Endothelial cell of umbilical vein (primary cell): Measurements from ENCODE around the gene TMC1. TPM values are rescaled to one million over a fixed set of nuclear protein-coding genes. Genes with fewer than 3 reads are reported as not detected.

Experiments used
- BruUV-seq: library from RNA; stranded (reverse); fragments of 400-500 nt; replicated peaks from 2 replicates; lab custom pipeline; 2021; lab: Mats Ljungman, UMichigan
- CTCF ChIA-PET: fragments of 300-600, 350-600 bp; sonication (Branson Sonifier 250); formaldehyde crosslinking; loops from one replicate; lab custom pipeline; 2021; ENCODE audit warnings: antibody characterized with exemption, inconsistent platforms; lab: Charles Lee
- POLR2A ChIA-PET: fragments of 300-600, 350-600 bp; sonication (Branson Sonifier 250); formaldehyde crosslinking; loops from one replicate; lab custom pipeline; 2021; ENCODE audit warnings: antibody characterized with exemption, inconsistent platforms; lab: Charles Lee
- DNase-seq: peaks from one replicate; pipeline ENCODE4 v3.0.0-alpha.2; 2011; ENCODE audit warnings: low read depth, low spot score
- FAIRE-seq: peaks from 2 replicates; lab custom pipeline; 2011; peaks lifted over from hg19 to GRCh38; lab: Jason Lieb, UNC
- H2AFZ ChIP-seq: 2 replicates; pipeline ENCODE4 v1.6.0; 2012; ENCODE audit warnings: low read depth, low read length, control low read depth, inconsistent platforms
- H3K27ac ChIP-seq: 2 replicates; pipeline ENCODE4 v1.5.1; 2011; ENCODE audit warnings: low read depth, mild to moderate bottlenecking, control low read depth, low read length, moderate library complexity; ENCODE audit not compliant: insufficient read depth
- H3K27me3 ChIP-seq, 2 experiments: 2 replicates each; pipeline versions ENCODE4 v1.6.0 to v1.6.1; 2011; ENCODE audit warnings: low read length in 2 of 2, mixed read lengths in 1 of 2; ENCODE audit not compliant: control insufficient read depth in 2 of 2, insufficient read depth in 2 of 2
- H3K36me3 ChIP-seq, 2 experiments: 2 replicates in 1 of 2; 3 replicates in 1 of 2; pipeline ENCODE4 v1.5.1; 2011; ENCODE audit warnings: low read length in 2 of 2, mild to moderate bottlenecking in 1 of 2, moderate library complexity in 1 of 2; ENCODE audit not compliant: control insufficient read depth in 2 of 2, insufficient read depth in 2 of 2; ENCODE audit errors: extremely low read depth in 1 of 2
- H3K4me1 ChIP-seq: 3 replicates; pipeline ENCODE4 v1.5.1; 2011; ENCODE audit warnings: mild to moderate bottlenecking, low read length; ENCODE audit not compliant: control insufficient read depth, insufficient read depth; ENCODE audit errors: extremely low read depth
- H3K4me2 ChIP-seq: 2 replicates; pipeline ENCODE4 v1.6.1; 2011; ENCODE audit warnings: low read length, control low read depth, mixed read lengths; ENCODE audit not compliant: insufficient read depth
- H3K4me3 ChIP-seq, 3 experiments: fragments of 200-600 bp in 1 of 3; sonication (generic), shearing (Covaris generic) in 1 of 3; replicated peaks in 1 of 3; 2 replicates each; pipeline ENCODE4 v1.5.1; 2011 to 2016; ENCODE audit warnings: control low read depth in 3 of 3, low read length in 3 of 3, mild to moderate bottlenecking in 2 of 3, inconsistent platforms in 1 of 3, low read depth in 1 of 3, moderate library complexity in 1 of 3; ENCODE audit not compliant: insufficient read depth in 1 of 3
- H3K79me2 ChIP-seq: 2 replicates; pipeline ENCODE4 v1.6.0; 2012; ENCODE audit warnings: low read length, inconsistent platforms; ENCODE audit not compliant: control insufficient read depth, insufficient read depth
- H3K9ac ChIP-seq: replicated peaks from 2 replicates; pipeline ENCODE3; 2011; ENCODE audit warnings: low read length, control low read depth; ENCODE audit not compliant: insufficient read depth; ENCODE audit errors: extremely low read depth
- H3K9me1 ChIP-seq: replicated peaks from 3 replicates; pipeline ENCODE4 v1.6.0; 2011; ENCODE audit warnings: mild to moderate bottlenecking, low read length; ENCODE audit not compliant: control insufficient read depth, insufficient read depth; ENCODE audit errors: extremely low read depth
- H3K9me3 ChIP-seq: replicated peaks from 2 replicates; pipeline ENCODE4 v1.5.1; 2012; ENCODE audit warnings: low read length, inconsistent platforms; ENCODE audit not compliant: control insufficient read depth, insufficient read depth
- H4K20me1 ChIP-seq: replicated peaks from 2 replicates; pipeline ENCODE3; 2011; ENCODE audit warnings: mild to moderate bottlenecking, low read length; ENCODE audit not compliant: control insufficient read depth, insufficient read depth; ENCODE audit errors: extremely low read depth
- EZH2 ChIP-seq: IDR thresholded peaks from 2 replicates; pipeline ENCODE4 v1.6.1; 2012; ENCODE audit warnings: borderline replicate concordance, low read depth, mild to moderate bottlenecking, moderate library complexity, low read length, inconsistent platforms; ENCODE audit not compliant: severe bottlenecking
- FOS ChIP-seq: IDR thresholded peaks from 2 replicates; pipeline ENCODE4 v1.6.1; 2011; ENCODE audit warnings: mild to moderate bottlenecking, low read length, moderate library complexity, borderline replicate concordance; ENCODE audit not compliant: insufficient read depth
- GATA2 ChIP-seq: IDR thresholded peaks from 2 replicates; pipeline ENCODE4 v1.7.0; 2011; ENCODE audit warnings: low read depth, mild to moderate bottlenecking, moderate library complexity, mixed read lengths, low read length; ENCODE audit not compliant: insufficient read length, insufficient read depth
- JUN ChIP-seq: IDR thresholded peaks from 2 replicates; pipeline ENCODE4 v1.6.1; 2011; ENCODE audit warnings: borderline replicate concordance, low read depth; ENCODE audit not compliant: insufficient read length, insufficient read depth
- MYC ChIP-seq: IDR thresholded peaks from one replicate; pipeline ENCODE4 v1.6.1; 2011; ENCODE audit warnings: mild to moderate bottlenecking, low read depth, low read length
- POLR2A ChIP-seq: IDR thresholded peaks from 2 replicates; pipeline ENCODE4 v1.6.1; 2012; ENCODE audit warnings: low read depth, mild to moderate bottlenecking, control low read depth, low read length
- POLR2AphosphoS5 ChIP-seq: IDR thresholded peaks from 2 replicates; pipeline ENCODE4 v1.6.1; 2012; ENCODE audit warnings: low read depth, mild to moderate bottlenecking, control low read depth, low read length, moderate library complexity; ENCODE audit not compliant: insufficient read depth
- dilution Hi-C: fragments of 300-500 bp; cut with MboI; formaldehyde crosslinking; loops from one replicate; pipeline ENCODE4 v1.15.0; 2019; ENCODE audit warnings: low sequenced_read_pairs; ENCODE audit not compliant: extremely low pct_ligation_motif_present
- intact Hi-C: fragments of 100-400 bp; cut with micrococcal nuclease; formaldehyde crosslinking; loops from one replicate; pipeline ENCODE4 v1.10.0; 2022
- polyA plus RNA-seq, 4 experiments: library from polyadenylated mRNA; depleted of rRNA in 3 of 4; stranded (reverse) in 3 of 4; unstranded in 1 of 4; fragments of >200 nt; gene quantifications; 2 replicates each; pipeline versions ENCODE4 v1.2.1 to v1.2.3, GENCODE V29; 2011 to 2012; ENCODE audit warnings: missing spikeins in 1 of 4
- total RNA-seq: library from RNA; stranded (reverse); gene quantifications from 2 replicates; pipeline ENCODE4 v1.2.3, GENCODE V29; 2021
- TF ChIP-seq, protein P1 (sequence below), 2 donors: IDR thresholded peaks; 1 replicate in 1 of 2; 2 replicates in 1 of 2; pipeline ENCODE4 v1.5.1; 2011; ENCODE audit warnings: low read length in 2 of 2, mild to moderate bottlenecking in 2 of 2, moderate library complexity in 2 of 2, control low read depth in 1 of 2, inconsistent platforms in 1 of 2, low read depth in 1 of 2; ENCODE audit not compliant: insufficient read depth in 1 of 2; ENCODE audit errors: extremely low read depth in 1 of 2
- TF ChIP-seq, protein P2 (sequence below): IDR thresholded peaks from 2 replicates; pipeline ENCODE4 v1.6.1; 2011; ENCODE audit not compliant: insufficient read depth, insufficient read length

Gene TMC1
- total and polyA plus RNA-seq, 2 donors (not counting 3 experiments of a cell fraction or from before 2014, with no cell fraction given), result 1.5 TPM; not detected in 1

DNA sequence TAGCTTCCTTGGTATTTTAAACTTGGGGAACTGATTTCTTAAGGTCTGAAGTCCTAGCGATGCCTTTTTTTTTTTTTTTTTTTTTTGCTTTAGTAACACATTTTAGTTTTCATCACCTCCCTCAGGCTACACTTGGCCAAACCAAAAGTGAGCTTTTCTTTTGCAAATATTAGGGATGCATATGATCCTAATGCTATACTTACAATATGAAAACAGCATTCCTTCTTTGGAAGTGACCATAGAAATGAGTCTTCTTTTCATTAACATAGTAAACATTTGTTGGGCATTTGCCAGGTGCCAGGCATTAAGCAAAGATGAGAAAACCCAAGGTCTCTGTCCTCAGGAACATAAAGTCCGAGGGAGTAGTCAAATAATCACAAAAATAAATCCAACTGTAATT is 241.6 kb downstream of the TMC1 start:
- no TSS peak for BruUV-seq
- Histone ChIP-seq H3K27me3 (peaks cover 3 to 7% of the 10 kb centered on the region in 2 experiments), H4K20me1 (no peaks in the 10 kb centered on the region), H3K4me2 (no peak overlapping the region), H3K4me1 (no peaks in the 10 kb centered on the region), H3K27ac (no peak overlapping the region), H2AFZ (no peak overlapping the region), H3K4me3 (no peak overlapping the region), H3K9me3 (no peaks in the 10 kb centered on the region), H3K36me3 (no peaks in the 10 kb centered on the region), H3K79me2 (no peaks in the 10 kb centered on the region), H3K9me1 (no peaks in the 10 kb centered on the region), H3K9ac (no peak overlapping the region)
- ChIA-PET POLR2A (interaction anchor here (0.7 kb wide), 1 partner anchor 189 kb away, joined by 8 read pairs; no protein-coding TSS in a partner anchor), CTCF (interaction anchor here (1.2 to 1.3 kb wide), 2 partner anchors 10 to 491 kb away, joined by 4 to 7 read pairs; no protein-coding TSS in a partner anchor)
- intact Hi-C loops (no loop called here), dilution Hi-C loops (no loop called here)
- DNase-seq (no peak), FAIRE-seq (no peak)
- TF ChIP-seq, protein P1, sequence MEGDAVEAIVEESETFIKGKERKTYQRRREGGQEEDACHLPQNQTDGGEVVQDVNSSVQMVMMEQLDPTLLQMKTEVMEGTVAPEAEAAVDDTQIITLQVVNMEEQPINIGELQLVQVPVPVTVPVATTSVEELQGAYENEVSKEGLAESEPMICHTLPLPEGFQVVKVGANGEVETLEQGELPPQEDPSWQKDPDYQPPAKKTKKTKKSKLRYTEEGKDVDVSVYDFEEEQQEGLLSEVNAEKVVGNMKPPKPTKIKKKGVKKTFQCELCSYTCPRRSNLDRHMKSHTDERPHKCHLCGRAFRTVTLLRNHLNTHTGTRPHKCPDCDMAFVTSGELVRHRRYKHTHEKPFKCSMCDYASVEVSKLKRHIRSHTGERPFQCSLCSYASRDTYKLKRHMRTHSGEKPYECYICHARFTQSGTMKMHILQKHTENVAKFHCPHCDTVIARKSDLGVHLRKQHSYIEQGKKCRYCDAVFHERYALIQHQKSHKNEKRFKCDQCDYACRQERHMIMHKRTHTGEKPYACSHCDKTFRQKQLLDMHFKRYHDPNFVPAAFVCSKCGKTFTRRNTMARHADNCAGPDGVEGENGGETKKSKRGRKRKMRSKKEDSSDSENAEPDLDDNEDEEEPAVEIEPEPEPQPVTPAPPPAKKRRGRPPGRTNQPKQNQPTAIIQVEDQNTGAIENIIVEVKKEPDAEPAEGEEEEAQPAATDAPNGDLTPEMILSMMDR (IDR thresholded peaks at IDR 0.05; ENCODE audit: extremely low read depth in 1 of 2, insufficient read depth in 1 of 2, low read depth in 1 of 2, low read length in 2 of 2), result no peak
- TF ChIP-seq MYC (no peak), JUN (no peak), EZH2 (no peak), FOS (no peak), GATA2 (no peak), POLR2A (no peak), POLR2AphosphoS5 (no peak)
- TF ChIP-seq, protein P2, sequence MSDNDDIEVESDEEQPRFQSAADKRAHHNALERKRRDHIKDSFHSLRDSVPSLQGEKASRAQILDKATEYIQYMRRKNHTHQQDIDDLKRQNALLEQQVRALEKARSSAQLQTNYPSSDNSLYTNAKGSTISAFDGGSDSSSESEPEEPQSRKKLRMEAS, result no peak
